HuH-7 (cell line): ENCODE measurements around the gene SIVA1.
A peak's percentile ranks its signal among the peaks of the same experiment; 100 is the strongest.

ENCODE experiments used
- DNase-seq: peaks from one replicate; pipeline ENCODE4 v3.0.0; 2011; ENCODE audit warnings: low spot score

SIVA1 gene, protein sequence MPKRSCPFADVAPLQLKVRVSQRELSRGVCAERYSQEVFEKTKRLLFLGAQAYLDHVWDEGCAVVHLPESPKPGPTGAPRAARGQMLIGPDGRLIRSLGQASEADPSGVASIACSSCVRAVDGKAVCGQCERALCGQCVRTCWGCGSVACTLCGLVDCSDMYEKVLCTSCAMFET

DNA sequence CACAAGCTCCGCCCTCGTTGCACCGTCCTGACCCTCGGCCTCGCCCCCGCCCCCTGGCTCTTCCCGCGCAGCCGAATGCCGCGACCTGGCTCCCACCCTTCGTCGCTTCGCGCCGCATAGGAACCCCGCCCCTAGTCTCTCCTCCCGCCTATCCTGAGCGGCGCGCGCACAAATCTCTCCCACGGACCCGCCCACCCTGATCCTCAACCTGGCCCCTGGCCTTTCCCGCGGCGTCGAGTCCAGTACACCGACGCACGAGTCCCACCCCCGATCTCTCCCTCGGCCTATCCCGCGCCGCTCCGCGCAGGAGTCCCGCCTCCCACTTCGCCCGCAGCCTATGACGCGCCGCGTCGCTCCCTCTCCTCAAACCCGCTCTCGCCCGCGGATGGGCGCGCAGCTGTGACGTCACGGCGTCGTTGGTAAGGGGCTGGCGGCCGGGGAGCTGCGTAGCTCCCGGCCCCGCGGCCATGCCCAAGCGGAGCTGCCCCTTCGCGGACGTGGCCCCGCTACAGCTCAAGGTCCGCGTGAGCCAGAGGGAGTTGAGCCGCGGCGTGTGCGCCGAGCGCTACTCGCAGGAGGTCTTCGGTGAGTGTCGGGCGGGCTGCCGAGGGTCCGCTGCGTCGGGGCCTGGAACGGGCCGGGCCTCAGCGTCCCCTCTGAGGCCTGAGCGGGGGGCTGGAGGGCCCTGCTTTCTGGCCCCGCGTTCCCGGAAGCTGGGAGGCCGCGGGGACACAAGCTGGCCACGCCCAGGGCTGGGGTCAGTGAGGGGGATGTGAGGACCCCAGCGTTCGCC lies at the start of gene SIVA1:
TSS of gene SIVA1 (plus strand) at position 413 of the 793 bp plus-strand sequence. CDS start at position 468, 55 bp downstream.
- DNase-seq = peak; percentile 97

DNA sequence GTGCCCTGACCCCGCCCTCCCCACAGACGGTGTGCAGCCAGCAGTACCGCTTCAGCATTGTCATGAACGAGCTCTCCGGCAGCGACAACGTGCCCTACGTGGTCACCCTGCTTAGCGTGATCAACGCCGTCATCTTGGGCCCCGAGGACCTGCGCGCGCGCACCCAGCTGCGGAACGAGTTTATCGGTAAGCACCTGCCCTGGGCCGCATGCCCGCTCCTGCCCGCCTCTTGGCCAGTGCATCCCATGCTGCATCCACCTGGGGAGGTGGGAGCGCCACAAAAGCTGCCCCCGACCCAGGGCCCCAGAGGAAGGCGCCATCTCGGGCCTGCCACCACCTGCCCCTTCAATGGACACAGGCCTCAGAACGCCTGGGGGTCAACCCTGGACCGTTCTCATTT lies 49.7 kb upstream of the SIVA1 start:
- no peak for DNase-seq

DNA sequence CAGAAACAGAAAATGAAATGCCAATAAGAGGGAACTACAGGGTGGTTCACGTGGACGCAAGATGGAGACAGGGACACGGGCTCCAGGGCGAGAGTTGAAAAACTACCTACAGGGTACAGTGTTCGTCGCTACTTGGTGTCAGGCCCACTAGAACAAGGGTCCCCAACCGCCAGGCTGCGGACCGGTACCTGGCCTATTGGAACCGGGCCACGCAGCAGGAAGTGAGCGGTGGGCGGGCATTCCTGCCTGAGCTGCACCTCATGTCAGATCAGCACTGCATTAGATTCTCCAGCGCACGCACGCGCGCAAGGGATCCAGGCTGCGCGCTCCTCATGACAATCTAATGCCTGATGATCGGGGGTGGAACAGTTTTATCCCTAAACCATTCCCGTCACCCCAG lies 48.7 kb upstream of the SIVA1 start:
- DNase-seq = no peak

DNA sequence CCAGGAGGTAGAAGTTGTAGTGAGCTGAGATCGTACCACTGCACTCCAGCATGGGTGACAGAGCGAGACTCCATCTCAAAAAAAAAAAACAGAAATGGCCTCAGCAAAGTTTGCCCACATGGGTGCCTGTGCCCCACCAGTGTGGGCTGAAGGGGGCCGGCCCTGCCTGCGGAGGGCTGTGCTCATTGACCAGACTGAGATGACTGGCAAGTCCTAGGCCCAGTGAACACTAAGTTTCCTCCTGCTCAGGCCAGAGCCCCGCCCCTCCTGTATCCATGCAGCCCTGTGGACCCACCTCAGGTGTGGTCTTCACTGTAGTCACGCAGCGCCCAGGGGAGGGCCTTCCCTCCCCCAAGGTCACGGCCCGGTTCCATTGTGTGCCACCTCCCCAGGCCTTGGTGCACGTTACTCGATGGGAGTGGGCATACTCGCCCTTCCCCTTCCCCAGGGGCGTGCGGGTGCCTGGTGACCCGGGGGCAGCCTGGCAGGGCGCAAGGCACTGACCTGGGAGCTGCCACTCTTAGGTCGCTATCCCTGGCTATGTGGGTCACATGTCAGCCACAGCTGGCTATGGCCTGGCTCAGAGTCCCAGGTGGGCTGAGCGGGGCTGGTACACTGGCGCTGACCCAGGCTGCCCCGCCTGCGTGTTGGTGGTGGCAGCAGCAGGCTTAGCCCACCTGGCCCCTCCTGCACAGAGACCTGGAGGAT lies 47.5 kb upstream of the SIVA1 start:
- DNase-seq = no peak

DNA sequence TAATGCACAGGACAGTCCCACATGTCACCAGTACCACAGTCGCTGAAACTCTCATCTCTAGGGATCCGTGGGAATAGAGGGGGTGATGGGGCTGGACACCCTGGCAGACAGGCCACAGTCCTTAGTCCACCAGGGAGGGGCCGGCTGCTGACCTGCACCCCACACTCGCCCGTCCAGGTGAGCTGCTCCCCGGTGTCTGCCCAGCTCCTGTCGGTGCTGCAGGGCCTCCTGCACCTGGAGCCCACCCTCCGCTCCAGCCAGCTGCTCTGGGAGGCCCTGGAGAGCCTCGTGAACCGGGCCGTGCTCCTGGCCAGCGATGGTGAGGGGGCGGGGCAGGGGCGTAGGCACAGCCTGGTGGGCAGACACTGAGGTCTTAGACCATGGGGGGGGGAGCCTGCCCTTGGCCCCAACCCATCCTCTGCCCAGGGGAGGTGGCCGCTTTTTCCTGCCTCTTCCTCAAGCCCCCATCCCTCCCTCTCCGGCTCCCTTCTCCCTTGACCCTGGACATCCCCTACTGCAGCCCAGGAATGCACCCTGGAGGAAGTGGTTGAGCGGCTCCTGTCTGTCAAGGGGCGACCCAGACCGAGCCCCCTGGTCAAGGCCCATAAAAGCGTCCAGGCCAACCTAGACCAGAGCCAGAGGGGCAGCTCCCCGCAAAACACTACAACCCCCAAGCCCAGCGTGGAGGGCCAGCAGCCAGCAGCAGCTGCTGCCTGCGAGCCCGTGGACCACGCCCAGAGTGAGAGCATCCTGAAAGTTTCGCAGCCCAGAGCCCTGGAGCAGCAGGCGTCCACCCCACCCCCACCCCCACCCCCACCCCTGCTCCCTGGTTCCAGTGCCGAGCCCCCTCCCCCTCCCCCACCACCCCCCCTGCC lies 46.0 kb upstream of the SIVA1 start:
- DNase-seq = no peak

DNA sequence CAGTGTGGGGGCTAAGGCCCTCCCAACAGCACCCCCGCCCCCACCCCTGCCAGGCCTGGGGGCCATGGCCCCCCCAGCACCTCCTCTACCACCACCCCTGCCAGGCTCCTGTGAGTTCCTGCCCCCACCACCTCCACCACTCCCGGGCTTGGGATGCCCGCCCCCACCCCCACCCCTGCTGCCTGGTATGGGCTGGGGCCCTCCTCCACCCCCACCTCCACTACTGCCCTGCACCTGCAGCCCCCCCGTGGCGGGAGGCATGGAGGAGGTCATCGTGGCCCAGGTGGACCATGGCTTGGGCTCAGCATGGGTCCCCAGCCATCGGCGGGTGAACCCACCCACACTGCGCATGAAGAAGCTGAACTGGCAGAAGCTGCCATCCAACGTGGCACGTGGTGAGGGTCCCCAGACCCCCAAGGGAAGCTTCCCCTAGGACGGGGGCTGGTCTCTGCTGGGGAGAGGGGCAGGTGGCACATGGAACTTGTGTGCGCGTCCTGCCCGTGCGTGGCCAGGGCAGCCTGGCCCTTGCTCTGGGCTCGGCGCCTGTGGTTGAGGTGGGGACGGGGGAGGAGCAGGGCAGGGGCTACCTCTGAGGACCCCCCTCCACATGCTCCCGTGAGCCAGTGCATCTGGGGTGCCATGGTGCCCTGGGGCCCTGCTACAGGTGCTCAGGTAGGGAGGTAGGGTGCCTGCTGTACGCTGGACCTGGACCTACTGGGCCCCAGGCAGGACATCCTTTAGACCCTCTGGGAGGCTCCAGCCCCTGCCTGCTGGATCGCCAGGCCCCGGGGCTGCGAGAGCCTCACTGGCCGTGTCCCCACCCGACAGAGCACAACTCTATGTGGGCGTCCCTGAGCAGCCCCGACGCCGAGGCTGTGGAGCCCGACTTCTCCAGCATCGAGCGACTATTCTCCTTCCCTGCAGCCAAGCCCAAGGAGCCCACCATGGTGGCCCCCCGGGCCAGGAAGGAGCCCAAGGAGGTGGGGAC lies 45.0 kb upstream of the SIVA1 start:
- peak; percentile 61 for DNase-seq

DNA sequence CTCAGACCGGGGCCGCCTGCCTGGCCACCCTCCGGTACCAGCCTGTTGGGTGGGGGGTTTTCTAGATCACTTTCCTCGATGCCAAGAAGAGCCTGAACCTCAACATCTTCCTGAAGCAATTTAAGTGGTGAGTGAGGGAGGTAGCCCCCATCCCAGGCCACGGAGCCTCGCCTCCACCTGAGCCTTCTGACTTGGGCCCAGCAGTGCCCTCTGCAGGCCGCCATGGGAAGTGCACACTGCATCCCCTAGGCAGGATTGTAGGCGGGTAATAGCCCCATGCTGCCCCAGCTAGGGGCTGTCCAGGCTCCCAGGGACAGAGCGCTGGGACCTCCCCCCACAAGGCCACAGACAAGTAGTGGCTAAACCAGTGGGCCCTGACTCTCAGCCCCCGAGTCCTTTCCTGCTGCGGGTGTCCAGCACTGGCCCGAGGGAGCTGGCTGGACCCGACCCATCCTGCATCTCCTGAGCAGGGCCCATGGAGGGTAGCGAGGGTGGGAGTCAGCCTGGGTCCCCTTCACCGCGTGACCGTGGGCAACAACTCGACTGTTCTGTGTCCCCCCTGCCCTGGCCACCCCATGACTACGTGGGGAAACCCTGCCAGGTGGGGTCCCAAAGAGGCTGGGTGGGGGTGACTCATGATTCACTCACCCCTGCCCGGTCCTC lies 44.2 kb upstream of the SIVA1 start:
- DNase-seq = peak; percentile 98

DNA sequence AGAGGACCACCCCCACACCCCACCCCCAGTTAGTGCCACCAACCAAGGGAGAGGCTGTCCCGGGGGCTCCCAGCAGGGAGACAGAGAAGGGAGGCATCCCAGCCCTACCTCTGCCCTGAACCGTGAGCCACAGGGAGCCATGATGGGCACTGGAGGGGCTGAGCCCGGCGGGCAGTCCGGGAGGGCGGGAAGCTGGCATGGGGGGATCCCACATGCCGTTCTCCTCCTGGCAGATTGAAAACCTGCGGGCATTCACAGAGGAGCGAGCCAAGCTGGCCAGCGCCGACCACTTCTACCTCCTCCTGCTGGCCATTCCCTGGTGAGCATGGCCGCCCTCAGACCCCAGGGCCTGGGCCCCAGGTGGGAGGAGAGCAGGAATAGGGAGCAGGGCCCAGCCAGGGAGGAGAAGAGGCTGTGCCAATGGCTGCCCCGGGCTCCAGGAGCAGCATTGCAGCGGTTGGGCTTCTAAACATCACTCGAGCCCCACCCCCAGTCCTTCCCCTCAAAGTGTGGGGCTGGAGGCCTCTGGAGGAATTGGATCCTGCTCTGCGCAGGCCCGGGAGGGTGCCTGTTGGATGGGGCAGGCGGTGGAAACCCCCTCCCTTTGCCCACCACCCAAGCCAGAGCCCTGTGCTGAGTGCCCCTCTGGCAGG lies 43.4 kb upstream of the SIVA1 start:
- no peak for DNase-seq

DNA sequence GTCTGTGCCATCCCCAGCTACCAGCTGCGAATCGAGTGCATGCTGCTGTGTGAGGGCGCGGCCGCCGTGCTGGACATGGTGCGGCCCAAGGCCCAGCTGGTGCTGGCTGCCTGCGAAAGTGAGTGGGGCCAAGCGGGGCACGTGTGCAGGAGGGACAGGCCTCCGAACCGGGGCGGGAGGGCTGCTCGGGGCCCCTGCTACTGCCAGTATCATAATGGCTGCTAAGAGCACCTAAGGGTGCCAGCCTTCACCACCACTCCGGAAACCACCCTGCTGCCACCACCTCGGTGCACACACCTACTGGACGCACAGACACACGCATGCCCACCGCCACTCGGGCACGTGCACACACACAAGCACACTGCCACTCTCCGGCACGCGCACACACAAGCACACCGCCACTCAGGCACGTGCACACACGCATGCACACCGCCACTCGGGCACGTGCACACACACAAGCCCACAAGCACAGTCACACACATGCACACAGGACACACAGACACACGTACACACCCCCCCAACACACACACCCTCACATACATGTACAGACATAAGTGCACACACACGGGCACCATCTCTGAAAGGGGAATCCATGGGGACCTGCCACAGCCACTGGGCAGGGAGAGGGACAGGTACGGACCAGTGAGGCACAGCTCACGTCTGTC lies 42.7 kb upstream of the SIVA1 start:
- DNase-seq = no peak

DNA sequence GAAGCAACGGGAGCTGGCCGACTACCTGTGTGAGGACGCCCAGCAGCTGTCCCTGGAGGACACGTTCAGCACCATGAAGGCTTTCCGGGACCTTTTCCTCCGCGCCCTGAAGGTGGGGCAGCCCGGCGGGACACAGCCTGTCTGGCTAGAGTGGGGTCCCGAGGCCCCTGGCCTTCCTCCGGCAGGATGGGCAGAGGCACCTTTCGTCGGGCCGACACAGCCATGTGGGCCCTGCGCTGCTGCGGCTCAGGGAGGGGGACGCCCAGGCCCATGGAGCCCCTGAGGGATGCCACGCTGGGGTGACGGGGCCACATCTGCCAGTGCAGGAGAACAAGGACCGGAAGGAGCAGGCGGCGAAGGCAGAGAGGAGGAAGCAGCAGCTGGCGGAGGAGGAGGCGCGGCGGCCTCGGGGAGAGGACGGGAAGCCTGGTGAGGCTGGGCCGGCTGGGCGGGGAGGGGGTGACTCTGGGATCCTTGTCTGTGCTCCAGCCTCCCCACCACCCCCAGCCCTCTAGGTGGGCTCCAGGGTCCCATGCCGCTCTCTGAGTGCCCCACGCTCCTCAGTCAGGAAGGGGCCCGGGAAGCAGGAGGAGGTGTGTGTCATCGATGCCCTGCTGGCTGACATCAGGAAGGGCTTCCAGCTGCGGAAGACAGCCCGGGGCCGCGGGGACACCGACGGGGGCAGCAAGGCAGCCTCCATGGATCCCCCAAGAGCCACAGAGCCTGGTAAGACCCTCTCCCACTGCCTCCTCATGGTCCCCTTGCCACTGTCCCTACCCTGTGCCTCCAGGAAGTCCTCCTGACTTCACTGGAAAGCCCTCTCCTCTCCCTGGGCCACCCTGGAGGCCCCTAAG lies 39.8 kb upstream of the SIVA1 start:
- DNase-seq = no peak

DNA sequence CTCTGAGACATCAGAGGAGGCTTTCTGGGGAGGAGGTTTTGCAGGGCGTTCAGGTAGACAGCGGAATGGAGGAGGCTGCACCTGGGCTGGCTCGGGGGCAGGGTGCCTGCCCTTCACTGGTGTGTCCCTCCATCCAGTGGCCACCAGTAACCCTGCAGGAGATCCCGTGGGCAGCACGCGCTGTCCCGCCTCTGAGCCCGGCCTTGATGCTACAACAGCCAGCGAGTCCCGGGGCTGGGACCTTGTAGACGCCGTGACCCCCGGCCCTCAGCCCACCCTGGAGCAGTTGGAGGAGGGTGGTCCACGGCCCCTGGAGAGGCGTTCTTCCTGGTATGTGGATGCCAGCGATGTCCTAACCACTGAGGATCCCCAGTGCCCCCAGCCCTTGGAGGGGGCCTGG lies 38.9 kb upstream of the SIVA1 start:
- DNase-seq = no peak

DNA sequence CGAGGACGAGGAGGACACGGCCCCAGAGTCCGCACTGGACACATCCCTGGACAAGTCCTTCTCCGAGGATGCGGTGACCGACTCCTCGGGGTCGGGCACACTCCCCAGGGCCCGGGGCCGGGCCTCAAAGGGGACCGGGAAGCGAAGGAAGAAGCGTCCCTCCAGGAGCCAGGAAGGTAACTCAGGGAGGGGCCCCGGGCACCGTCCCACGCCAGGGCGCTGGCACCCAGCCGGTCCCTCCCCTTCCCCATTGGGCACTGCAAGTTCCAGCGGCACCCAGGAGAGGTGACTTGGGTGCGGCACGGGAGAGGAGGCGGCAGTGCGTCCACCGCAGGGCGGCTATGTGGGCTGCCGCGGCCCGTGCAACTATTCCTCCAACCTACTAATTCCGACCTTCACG lies 38.3 kb upstream of the SIVA1 start:
- DNase-seq = no peak

DNA sequence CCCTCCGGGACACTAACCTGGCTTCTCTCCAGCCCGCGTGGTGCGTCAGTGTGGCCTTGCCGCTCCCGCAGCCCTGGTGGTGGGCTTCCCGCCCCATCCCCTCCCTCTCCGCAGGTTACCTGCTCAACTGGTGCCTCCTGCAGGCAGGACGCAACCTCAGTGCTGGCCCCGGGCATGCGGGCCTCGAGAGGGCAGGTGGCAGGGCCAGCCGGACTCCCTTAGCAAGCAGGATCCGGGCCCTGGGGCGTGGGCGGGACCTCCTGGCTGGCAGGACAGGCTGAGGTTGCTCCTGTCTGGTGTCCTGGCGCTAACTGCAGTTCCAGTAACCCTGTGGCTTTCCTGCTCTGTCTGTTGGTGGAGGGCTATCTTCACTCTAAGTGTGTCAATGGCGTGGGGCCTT lies 37.5 kb upstream of the SIVA1 start:
- no peak for DNase-seq

DNA sequence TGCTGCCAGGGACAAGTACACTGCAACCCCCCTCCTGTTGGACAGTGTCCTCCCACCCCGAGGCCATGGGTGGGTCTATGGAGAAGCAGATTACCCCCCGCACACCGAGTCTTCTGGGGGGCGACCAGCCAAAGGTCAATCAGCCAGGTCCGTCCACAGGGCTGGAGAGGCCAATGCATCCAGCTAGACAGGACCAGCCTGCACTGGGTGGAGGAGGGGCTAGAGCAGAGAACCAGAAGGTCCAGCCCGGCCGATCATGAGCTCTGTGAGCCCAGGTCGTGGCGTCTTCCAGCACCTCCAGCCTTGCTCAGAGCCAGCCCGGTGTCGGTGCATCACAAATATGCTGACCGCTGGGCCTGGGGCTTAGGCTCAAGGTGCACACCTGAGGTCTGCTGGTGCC lies 37.1 kb upstream of the SIVA1 start:
- DNase-seq = no peak

DNA sequence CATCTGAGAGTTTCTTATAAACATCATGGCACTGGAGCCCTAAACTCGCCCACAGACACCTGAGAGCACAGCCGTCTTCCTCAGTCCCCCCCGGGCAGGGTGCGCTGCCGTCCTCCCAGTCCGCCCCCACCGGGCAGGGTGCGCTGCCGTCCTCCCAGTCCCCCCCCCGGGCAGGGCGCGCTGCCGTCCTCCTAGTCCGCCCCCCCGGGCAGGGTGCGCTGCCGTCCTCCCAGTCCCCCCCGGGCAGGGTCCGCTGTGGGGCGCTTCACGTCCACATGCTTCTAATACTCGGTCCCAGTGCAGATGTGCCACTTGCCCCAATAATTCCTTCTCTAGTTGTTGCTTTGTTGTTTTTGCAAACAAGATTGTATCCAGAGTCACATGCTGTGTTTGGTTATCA lies 35.8 kb upstream of the SIVA1 start:
- DNase-seq = no peak

DNA sequence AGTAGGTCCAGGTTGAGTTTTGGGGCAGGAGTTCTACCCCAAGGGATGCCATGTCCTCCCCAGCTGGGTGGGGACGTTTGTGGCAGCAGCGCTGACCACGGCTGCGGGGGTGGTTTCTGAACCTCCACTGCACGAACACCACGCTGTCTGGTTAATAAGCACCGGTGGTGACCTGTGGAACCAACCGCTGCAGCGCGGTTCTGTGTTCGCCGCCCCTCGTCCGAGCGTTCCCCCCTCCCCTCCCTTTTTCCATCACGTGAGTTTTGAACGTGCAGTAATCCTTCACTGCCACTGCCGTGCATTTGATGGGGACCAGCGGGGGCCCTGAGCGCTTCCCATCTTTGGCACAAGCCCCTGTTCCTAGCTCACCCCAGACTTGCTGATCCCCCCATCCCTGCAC lies 35.3 kb upstream of the SIVA1 start:
- no peak for DNase-seq

DNA sequence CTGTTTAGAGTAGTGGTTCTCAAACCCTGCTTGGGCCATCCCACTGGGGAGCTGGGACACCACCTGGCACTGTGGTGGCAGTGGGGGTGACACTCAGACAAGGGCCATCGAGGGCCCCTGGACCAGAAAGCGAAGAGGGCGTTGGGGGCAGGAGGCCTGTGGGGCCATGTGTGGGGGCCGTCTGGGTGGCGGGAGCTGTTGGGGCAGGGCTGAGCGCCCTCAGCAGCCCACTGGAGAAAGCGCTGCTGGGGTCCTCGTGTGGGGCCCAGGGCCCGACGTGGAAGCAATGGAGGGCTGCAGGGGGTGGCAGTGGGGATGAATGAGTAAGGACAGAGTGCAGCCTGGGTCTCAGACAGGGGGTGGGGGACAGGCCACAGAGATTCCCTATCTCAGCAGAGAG lies 34.8 kb upstream of the SIVA1 start:
- DNase-seq = no peak

DNA sequence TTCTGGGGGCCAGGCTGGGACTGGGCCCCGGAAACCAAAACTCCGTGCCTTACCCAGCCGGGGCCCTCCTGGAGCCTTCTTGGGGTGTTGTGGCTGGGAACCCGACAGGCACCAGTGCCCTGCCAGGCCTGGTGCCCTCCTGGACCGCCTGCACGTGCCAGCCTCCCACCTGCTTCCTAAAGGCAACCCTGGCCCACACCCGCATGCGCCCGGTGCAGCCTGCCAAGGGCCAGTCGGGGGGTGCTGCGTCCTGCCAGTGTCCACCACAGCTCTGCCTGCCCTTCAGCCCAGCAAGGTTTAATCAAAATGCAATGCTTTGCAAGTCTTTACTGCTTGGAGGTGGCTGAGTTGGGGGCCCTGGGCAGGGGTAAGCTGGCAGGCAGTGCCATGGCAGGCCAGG lies 34.1 kb upstream of the SIVA1 start:
- DNase-seq = no peak

DNA sequence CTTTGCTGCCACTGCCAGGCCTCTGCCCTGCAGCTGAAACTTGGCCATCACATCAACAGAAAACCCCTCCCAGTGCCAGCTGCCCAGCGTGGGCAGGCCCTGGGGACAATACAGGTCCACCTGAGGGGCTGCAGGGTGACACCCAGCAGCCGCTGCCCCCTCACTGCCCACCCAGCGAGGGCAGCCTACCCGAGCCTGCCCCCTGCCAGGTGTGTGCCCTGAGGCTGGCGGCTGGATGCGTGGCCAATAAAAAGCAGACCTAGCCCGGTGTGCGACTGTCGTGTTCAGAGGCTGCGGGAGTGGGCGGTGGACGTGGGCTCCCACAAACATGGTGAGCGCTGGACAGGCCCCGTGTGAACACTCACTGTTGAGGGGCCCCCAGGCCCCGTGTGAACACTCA lies 33.6 kb upstream of the SIVA1 start:
- DNase-seq = no peak
